GM18858 (cell line): ENCODE data around the gene MYOM1.
A peak's percentile ranks its signal among the peaks of the same experiment; 100 is the strongest.
"Not testable (repeated sequence)": the region's sequence is repeated elsewhere in the genome, so short reads cannot be mapped to it uniquely, and the experiment has no call there.

Experiments used
- ATAC-seq: cut with Tn5 transposase; IDR thresholded peaks from one replicate; pipeline ENCODE4 v1.9.1; 2021; ENCODE audit not compliant: unreplicated experiment

Gene MYOM1

GRCh38 chr18:3221496-3221895 is 1.7 kb upstream of the MYOM1 start:
- no peak for ATAC-seq

- ATAC-seq, result not testable (repeated sequence)
Measured at GRCh38 chr18:3220868-3221267, 1.1 kb upstream of the MYOM1 start.

DNA sequence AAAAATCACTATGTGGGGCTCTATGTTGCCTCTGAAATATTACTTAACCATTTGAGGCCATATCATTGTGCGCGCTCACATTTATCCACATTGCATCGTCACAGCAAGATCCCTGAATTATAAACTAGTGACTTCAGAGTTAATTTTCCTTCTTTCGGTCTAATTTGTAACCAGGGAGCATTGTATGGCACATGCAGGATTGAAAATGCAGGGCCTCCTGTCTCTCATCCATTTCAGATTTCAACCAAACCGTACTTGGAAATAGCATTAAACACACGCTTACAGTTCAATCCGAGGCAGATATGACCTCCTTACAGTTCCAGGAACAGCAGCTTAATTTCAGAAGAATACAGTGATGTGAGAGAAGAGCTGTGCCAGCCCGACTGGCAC is 532 bp downstream of the MYOM1 start:
- ATAC-seq, result no peak

GRCh38 chr18:3218819-3219218 is 949 bp downstream of the MYOM1 start:
- ATAC-seq, result no peak

- ATAC-seq, result no peak
Measured at GRCh38 chr18:3217948-3218647, 1.7 kb downstream of the MYOM1 start.

DNA sequence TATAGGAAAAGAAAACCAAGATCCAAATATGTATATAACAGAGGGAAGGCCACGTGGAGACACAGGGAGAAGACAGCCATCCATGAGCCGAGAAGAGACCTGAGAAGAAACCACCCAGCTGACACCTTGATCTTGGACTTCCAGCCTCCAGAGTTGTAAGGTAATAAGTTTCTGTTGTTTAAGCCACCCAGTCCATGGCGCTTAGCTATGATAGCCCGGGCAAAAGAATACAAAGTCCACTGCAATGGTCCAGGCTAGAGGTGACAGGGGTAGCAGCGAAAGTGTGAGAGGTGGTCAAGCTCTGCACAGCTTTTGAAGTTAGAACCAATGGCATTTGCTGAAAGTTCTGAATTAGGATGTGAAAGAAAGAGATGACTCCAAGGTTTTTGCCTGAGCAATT is 2.8 kb downstream of the MYOM1 start:
- no peak for ATAC-seq

DNA sequence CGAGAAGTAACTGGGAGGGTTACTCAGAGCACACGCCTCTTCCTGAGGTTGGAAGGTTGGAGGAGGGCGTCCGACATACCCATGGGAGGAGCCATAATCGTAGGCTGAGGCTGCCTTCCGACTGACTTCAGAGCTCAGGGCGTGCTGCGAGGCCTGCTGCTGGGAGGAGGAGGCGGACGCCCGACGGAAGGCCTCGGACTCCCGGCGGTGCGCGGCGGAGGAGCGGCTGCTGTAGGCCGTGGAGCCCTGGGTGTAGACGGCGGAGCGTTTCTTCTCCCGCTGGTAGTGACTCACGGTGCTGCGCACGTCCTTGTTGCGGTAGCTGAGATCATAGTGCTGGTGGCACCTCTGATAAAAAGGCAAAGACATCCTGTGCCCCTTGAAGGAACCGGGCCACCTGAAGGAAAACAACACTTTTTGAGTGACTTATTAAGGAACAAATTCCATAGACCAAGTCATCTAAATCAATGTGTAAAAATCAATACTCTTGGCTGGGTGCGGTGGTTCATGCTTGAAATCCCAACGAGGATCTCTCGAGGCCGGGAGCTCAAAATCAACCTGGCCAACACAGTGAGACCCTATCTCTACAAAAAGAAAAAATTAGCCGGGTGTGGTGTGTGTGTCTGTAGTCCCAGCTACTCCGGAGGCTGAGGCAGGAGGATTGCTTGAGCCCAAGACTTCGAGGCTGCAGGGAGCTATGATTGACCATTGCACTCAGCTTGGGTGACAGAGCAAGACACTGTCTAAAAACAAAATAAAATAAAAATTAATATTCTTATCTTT is 4.7 kb downstream of the MYOM1 start:
- ATAC-seq, result no peak

DNA sequence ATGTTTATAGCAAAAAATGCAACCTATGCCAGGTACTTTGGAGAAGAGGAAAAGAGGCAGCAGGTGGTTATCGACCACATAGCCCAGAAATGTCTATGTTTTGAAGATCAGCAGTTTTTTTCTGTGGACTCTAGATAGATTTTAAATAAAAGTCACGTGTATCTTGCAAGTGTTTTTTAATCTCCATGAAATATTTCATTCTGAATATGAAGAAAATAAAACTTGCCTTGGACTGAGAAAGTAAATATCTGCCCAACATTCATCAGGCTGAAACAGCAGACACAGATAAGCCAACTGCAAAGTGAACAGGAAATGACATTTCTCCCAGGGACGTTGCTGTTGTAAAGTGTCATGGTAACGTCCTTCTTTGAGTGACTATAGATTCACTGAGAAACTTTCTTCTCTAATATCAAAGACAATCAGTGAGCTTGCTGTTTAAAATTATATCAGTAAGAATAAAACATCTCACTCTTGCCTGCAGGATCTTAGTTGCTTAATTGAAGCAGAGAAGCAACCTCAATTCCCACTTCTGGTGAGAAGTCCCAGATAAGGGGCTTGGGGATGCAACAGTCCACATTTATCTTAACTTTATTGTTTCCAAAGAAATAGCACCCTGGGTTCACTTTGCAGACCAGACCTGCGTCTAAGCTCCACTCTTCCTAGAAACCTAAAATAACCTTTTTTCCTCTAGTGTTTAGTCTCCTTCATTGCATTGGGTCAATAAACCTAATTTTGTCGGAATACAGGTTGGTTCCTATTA is 6.3 kb downstream of the MYOM1 start:
- no peak for ATAC-seq

GRCh38 chr18:3212657-3213056 is 7.1 kb downstream of the MYOM1 start:
- no peak for ATAC-seq

GRCh38 chr18:3211236-3211992 is 8.4 kb downstream of the MYOM1 start:
- no peak for ATAC-seq

- peak; percentile 68 for ATAC-seq
Measured at GRCh38 chr18:3209859-3210569, 9.8 kb downstream of the MYOM1 start.

DNA sequence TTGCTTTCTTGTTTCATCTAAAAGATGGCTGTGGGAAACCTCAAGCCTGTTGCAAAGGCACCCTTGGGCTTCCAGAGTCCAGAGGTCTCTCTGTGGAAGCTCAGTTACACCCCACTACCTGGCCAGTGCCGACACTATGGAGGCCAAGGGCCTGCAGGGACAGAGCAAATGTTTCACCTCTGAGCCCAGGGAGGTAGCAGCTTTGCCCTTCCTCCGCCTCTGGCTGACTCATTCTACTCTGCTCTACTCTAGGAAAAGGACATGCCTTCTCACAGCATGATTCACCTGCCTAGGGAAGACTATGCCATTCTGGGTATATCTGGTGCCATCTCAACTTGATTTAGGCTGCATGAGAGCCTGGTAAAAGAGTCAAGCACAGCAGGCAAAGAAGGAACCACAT is 12.2 kb downstream of the MYOM1 start:
- no peak for ATAC-seq

GRCh38 chr18:3205239-3205638 is 14.5 kb downstream of the MYOM1 start:
- no peak for ATAC-seq

DNA sequence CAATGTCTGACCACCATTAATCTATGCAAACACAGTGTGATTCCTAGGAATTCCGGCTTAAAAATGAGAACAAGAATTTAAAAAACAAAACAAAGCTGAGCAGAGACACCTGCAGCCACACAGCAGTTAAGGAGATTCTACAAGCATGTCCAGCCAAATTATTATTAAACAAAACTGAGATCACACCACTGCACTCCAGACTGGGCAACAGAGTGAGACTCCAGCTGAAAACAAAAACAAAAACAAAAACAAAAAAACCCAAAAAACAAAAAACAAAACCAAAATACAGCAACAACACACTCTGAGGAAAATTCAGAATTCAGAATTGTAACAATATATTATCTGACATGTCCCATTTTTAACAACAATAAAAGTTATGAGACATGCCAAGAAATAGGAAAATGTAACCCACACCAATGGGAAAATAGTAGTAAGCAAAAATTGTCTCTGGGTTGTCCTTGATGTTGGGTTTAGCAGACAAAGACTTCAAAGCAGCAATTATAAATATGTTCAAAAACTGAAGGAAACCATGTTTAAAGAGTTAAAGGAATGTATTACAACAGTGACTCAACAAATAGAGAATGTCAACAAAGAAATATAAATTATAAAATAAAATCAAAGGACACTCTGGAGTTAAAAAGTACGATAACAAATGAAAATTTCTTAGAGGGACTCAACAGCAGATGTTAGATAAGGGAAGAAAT is 19.7 kb downstream of the MYOM1 start:
- no peak for ATAC-seq

GRCh38 chr18:3198260-3198860 is 21.4 kb downstream of the MYOM1 start:
- not testable (repeated sequence) for ATAC-seq

GRCh38 chr18:3194947-3195612 is 24.7 kb downstream of the MYOM1 start:
- no peak for ATAC-seq

- no peak for ATAC-seq
Measured at GRCh38 chr18:3193331-3193730, 26.4 kb downstream of the MYOM1 start.

- ATAC-seq, result no peak
Measured at GRCh38 chr18:3192752-3193151, 27.0 kb downstream of the MYOM1 start.

DNA sequence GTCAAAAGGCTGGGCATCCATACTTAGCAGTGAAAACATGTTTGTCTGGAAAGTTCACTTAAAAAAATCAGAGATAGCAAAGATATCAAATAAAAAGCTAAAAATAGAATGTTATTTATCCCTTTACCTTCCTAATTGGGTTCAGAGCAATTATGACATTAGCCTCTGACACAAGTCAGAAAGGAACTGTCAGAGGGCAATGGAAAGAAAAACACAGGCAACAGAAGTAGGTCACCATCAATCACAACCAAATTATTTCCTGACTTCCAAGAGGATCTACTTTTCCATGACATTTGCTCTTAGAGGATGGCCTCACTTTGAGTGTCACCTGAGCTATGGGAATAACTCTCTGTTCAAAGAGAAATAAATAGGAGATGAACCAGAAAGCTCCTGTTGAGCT is 27.5 kb downstream of the MYOM1 start:
- no peak for ATAC-seq
